A549 (cell line): ENCODE data around the gene MESD.

Experiments used
- BCL3 ChIP-seq: fragments of >200 bp; sonication (Bioruptor Twin); formaldehyde crosslinking; IDR thresholded peaks from 3 replicates; pipeline ENCODE4 v1.6.1; 2016
- CBX2 ChIP-seq: fragments of 200-600 bp; sonication (generic); IDR thresholded peaks from 2 replicates; pipeline ENCODE4 v1.6.1; 2016; ENCODE audit warnings: low read depth, mild to moderate bottlenecking, borderline replicate concordance
- CEBPB ChIP-seq, 2 experiments: fragments of >200 bp in 1 of 2; sonication (Bioruptor Twin) in 1 of 2; formaldehyde crosslinking in 1 of 2; IDR thresholded peaks; 2 replicates each; pipeline ENCODE4 v1.6.1; 2012 to 2016
- CTCF ChIP-seq: fragments of >200 bp; sonication (Bioruptor Twin); formaldehyde crosslinking; IDR thresholded peaks from 3 replicates; pipeline ENCODE4 v1.5.1; 2016
- ELK1 ChIP-seq: fragments of 150-350 bp; IDR thresholded peaks from 2 replicates; pipeline ENCODE4 v1.6.1; 2014; ENCODE audit warnings: low read depth, mild to moderate bottlenecking, low read length
- HOXA7 ChIP-seq: fragments of 250-450 bp; sonication (Bioruptor Pico); IDR thresholded peaks from 2 replicates; pipeline ENCODE4 v1.5.0; 2020; ENCODE audit warnings: mild to moderate bottlenecking, moderate library complexity
- MAX ChIP-seq: IDR thresholded peaks from 2 replicates; pipeline ENCODE4 v1.6.1; 2012
- MYC ChIP-seq: IDR thresholded peaks from 2 replicates; pipeline ENCODE4 v1.6.1; 2012; ENCODE audit warnings: mild to moderate bottlenecking, inconsistent platforms, low read length, improper control_type of control experiment, borderline replicate concordance
- NFE2L2 ChIP-seq: fragments of 150-350 bp; conservative IDR thresholded peaks from 2 replicates; pipeline ENCODE4 v1.6.1; 2014; ENCODE audit warnings: low read length
- POLR2A ChIP-seq: IDR thresholded peaks from 2 replicates; pipeline ENCODE4 v1.6.1; 2012; ENCODE audit warnings: mild to moderate bottlenecking, low read length
- RNF2 ChIP-seq: fragments of 200-600 bp; sonication (generic); IDR thresholded peaks from 2 replicates; pipeline ENCODE4 v1.6.1; 2016; ENCODE audit warnings: low read depth, mild to moderate bottlenecking, antibody characterized with exemption, moderate library complexity, borderline replicate concordance
- SMC3 ChIP-seq: fragments of >200 bp; sonication (Bioruptor Twin); formaldehyde crosslinking; IDR thresholded peaks from 3 replicates; pipeline ENCODE4 v1.6.1; 2018; ENCODE audit warnings: inconsistent platforms

GRCh38 chr15:80950291-80951078 is 39.1 kb downstream of the MESD start:
- TF ChIP-seq MYC (no peak), RNF2 (no peak), NFE2L2 (no peak), CBX2 (no peak), MAX (no peak), SMC3 (no peak), CTCF (no peak), BCL3 (no peak), CEBPB (IDR thresholded peaks at IDR 0.05) (no peak), ELK1 (no peak), HOXA7 (no peak), POLR2A (no peak)
